K562 (cell line): ENCODE measurements around the gene UBE2V1. TPM values are rescaled to one million over a fixed set of nuclear protein-coding genes. Genes with fewer than 3 reads are reported as not detected.

ENCODE experiments used
- CAMTA2 ChIP-seq: fragments of 250-450 bp; sonication (Bioruptor Pico); conservative IDR thresholded peaks from 2 replicates; pipeline ENCODE4 v1.5.1; 2022
- CCAR2 ChIP-seq: fragments of 200-400 bp; formaldehyde crosslinking; IDR thresholded peaks from 2 replicates; pipeline ENCODE4 v1.6.1; 2017; ENCODE audit warnings: mild to moderate bottlenecking, low read depth, low read length
- CSDE1 ChIP-seq, 2 experiments: fragments of 450-650 bp; IDR thresholded peaks; 2 replicates each; pipeline ENCODE4 v1.6.1; 2016; ENCODE audit warnings: mild to moderate bottlenecking in 1 of 2
- HMG20A ChIP-seq: fragments of 450-650 bp; formaldehyde crosslinking; conservative IDR thresholded peaks from 2 replicates; pipeline ENCODE4 v1.4.0; 2020; ENCODE audit warnings: mild to moderate bottlenecking, mixed read lengths
- HNRNPLL ChIP-seq: fragments of 200-400 bp; formaldehyde crosslinking; IDR thresholded peaks from 2 replicates; pipeline ENCODE4 v1.6.1; 2017; ENCODE audit warnings: low read length, low read depth, mild to moderate bottlenecking; ENCODE audit not compliant: poor library complexity, severe bottlenecking
- NCOA2 ChIP-seq, 2 experiments: fragments of 450-650 bp; IDR thresholded peaks; 2 replicates each; pipeline ENCODE4 v1.6.1; 2018; ENCODE audit warnings: mild to moderate bottlenecking in 2 of 2, moderate library complexity in 1 of 2; ENCODE audit not compliant: partially characterized antibody in 2 of 2
- PHF20 ChIP-seq: fragments of 450-650 bp; IDR thresholded peaks from 2 replicates; pipeline ENCODE4 v1.6.1; 2018; ENCODE audit not compliant: partially characterized antibody
- POLR3G ChIP-seq: IDR thresholded peaks from 2 replicates; pipeline ENCODE4 v1.6.1; 2011; ENCODE audit not compliant: insufficient read length, insufficient replicate concordance; ENCODE audit errors: extremely low read depth
- SMAD2 ChIP-seq: fragments of 150-350 bp; IDR thresholded peaks from 2 replicates; pipeline ENCODE4 v1.6.1; 2014; ENCODE audit warnings: low read depth, mild to moderate bottlenecking, low read length
- SMARCA4 ChIP-seq: fragments of 450-650 bp; IDR thresholded peaks from 2 replicates; pipeline ENCODE4 v1.6.1; 2016
- SMARCA5 ChIP-seq: fragments of 450-650 bp; IDR thresholded peaks from 2 replicates; pipeline ENCODE4 v1.6.1; 2016
- TBL1XR1 ChIP-seq, 2 experiments: IDR thresholded peaks; 2 replicates each; pipeline ENCODE4 v1.6.1; 2012; ENCODE audit warnings: improper control_type of control experiment in 2 of 2, low read length in 2 of 2, mild to moderate bottlenecking in 1 of 2
- TCF7 ChIP-seq: sonication (generic); IDR thresholded peaks from 2 replicates; pipeline ENCODE4 v1.6.1; 2016; ENCODE audit warnings: antibody characterized with exemption, borderline replicate concordance
- ZFP1 ChIP-seq: fragments of 450-650 bp; formaldehyde crosslinking; IDR thresholded peaks from 2 replicates; pipeline ENCODE4 v1.4.0; 2020; ENCODE audit warnings: mild to moderate bottlenecking, mixed read lengths
- ZFP30 ChIP-seq: fragments of 250-450 bp; sonication (Bioruptor Pico); IDR thresholded peaks from 2 replicates; pipeline ENCODE4 v1.8.0; 2022; ENCODE audit warnings: moderate library complexity, mild to moderate bottlenecking, inconsistent platforms, borderline replicate concordance
- ZNF217 ChIP-seq: sonication (generic); formaldehyde crosslinking; IDR thresholded peaks from 2 replicates; pipeline ENCODE4 v1.8.0; 2022; ENCODE audit warnings: mild to moderate bottlenecking, missing genetic modification reagents
- ZNF436 ChIP-seq: fragments of 250-450, 450-650 bp; sonication (Bioruptor Pico); formaldehyde crosslinking; IDR thresholded peaks from 2 replicates; pipeline ENCODE4 v1.7.0; 2020; ENCODE audit warnings: mild to moderate bottlenecking
- ZSCAN29 ChIP-seq: fragments of 450-650 bp; IDR thresholded peaks from 2 replicates; pipeline ENCODE4 v1.6.1; 2017
- polyA plus RNA-seq, 8 experiments: library from polyadenylated mRNA; depleted of rRNA in 4 of 8; stranded (reverse) in 5 of 8; unstranded in 3 of 8; fragments of >200 nt; fragmentation: Nextera tagmentation in 2 of 8; fragmentation: Illumina TruSeq in 1 of 8; extraction: Ambion mirVana in 2 of 8; extraction: Trizol in 1 of 8; gene quantifications; 2 replicates each; pipeline versions ENCODE4 v1.2.1 to v1.2.3, GENCODE V29; 2011 to 2014; ENCODE audit warnings: inconsistent platforms in 1 of 8, missing spikeins in 1 of 8
- total RNA-seq, 7 experiments: library from RNA; depleted of rRNA in 6 of 7; stranded (reverse); fragments of >200 nt in 6 of 7; fragmentation: Illumina TruSeq in 2 of 7; extraction: Trizol in 2 of 7; gene quantifications; 2 replicates each; pipeline versions ENCODE4 v1.2.1 to v1.2.3, GENCODE V29; 2011 to 2021; ENCODE audit warnings: low replicate concordance in 1 of 7
- TF ChIP-seq, protein P1 (sequence below): fragments of 250-450 bp; sonication (Bioruptor Pico); IDR thresholded peaks from 2 replicates; pipeline ENCODE4 v1.8.0; 2022; ENCODE audit warnings: inconsistent platforms, mild to moderate bottlenecking, moderate library complexity, borderline replicate concordance
- TF ChIP-seq, protein P2 (sequence below): fragments of 200-800 bp; sonication (Bioruptor generic); IDR thresholded peaks from 2 replicates; pipeline ENCODE4 v1.6.1; 2017; ENCODE audit warnings: missing genetic modification characterization, missing compliant biosample characterization
- TF ChIP-seq, protein P3 (sequence below): fragments of 450-650 bp; conservative IDR thresholded peaks from 2 replicates; pipeline ENCODE4 v1.6.1; 2016; ENCODE audit warnings: missing genetic modification characterization, low read depth, mild to moderate bottlenecking, missing compliant biosample characterization, moderate library complexity

Gene UBE2V1
- total and polyA plus RNA-seq, 9 of the 15 experiments (the other 6 are each of a cell fraction or from before 2014, with no cell fraction given): 93.0 to 357 (median 119) TPM

DNA sequence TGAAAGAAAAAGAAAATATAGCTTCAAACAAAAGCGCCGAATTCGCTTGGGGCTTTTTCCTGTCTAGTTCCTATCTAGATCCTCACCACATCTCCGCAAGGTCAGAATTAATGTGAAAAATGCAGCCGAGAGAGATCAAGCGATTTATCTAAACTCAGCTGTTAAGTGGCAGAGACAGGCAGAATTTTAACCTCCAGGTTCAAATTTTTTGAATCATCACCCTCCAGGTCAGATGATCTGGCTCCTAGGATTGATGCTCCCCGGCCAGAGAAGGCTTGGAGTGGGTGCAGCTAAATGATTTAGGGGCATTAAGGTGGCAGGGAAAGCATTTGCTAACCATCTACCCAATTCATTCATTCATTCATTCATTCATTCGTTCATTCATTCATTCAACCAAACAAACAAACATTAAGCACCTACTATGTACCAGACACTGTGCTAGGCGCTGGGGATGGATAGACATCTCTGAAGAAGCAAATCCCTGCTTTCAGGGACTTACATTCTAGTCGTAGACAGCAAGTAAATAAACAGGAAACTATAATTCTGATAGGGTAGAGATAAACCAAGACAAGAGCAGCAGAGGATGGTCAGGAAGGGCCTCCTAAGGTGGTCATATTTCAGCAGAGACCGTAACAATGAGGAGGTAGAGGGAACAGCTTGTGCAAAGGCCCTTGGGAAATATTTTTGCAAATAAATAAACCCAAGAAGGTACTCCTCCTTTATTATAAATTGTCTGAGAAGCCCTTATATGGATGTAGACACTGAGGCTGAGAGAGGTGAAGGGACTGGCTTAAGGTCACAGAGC lies 672 bp upstream of the UBE2V1 start (continued):
- TF ChIP-seq, protein P1, sequence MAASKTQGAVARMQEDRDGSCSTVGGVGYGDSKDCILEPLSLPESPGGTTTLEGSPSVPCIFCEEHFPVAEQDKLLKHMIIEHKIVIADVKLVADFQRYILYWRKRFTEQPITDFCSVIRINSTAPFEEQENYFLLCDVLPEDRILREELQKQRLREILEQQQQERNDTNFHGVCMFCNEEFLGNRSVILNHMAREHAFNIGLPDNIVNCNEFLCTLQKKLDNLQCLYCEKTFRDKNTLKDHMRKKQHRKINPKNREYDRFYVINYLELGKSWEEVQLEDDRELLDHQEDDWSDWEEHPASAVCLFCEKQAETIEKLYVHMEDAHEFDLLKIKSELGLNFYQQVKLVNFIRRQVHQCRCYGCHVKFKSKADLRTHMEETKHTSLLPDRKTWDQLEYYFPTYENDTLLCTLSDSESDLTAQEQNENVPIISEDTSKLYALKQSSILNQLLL: no peak
- 0 out of 2 replicates have a peak, but pooled peaks have one; percentile 29 for TF ChIP-seq SMARCA4
- TF ChIP-seq ZSCAN29: 0 out of 2 replicates have a peak, but pooled peaks have one; percentile 31
- no peak for TF ChIP-seq CCAR2
- TF ChIP-seq CSDE1 (IDR thresholded peaks at IDR 0.05): no peak
- no peak for TF ChIP-seq ZFP1 (CRISPR knock-in tag)
- no peak for TF ChIP-seq NCOA2 (IDR thresholded peaks at IDR 0.05; ENCODE audit: partially characterized antibody in 2 of 2)
- TF ChIP-seq, protein P2, sequence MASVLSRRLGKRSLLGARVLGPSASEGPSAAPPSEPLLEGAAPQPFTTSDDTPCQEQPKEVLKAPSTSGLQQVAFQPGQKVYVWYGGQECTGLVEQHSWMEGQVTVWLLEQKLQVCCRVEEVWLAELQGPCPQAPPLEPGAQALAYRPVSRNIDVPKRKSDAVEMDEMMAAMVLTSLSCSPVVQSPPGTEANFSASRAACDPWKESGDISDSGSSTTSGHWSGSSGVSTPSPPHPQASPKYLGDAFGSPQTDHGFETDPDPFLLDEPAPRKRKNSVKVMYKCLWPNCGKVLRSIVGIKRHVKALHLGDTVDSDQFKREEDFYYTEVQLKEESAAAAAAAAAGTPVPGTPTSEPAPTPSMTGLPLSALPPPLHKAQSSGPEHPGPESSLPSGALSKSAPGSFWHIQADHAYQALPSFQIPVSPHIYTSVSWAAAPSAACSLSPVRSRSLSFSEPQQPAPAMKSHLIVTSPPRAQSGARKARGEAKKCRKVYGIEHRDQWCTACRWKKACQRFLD (CRISPR knock-in tag): no peak
- no peak for TF ChIP-seq TCF7
- TF ChIP-seq SMAD2: no peak
- no peak for TF ChIP-seq TBL1XR1 (IDR thresholded peaks at IDR 0.05; ENCODE audit: low read length in 2 of 2)
- TF ChIP-seq ZNF436 (CRISPR knock-in tag): no peak
- TF ChIP-seq ZNF217 (CRISPR knock-in tag): no peak
- TF ChIP-seq POLR3G: no peak
- TF ChIP-seq ZFP30: no peak
- TF ChIP-seq HMG20A (CRISPR knock-in tag): no peak
- TF ChIP-seq CAMTA2 (CRISPR knock-in tag): no peak
- no peak for TF ChIP-seq HNRNPLL
- TF ChIP-seq, protein P3, sequence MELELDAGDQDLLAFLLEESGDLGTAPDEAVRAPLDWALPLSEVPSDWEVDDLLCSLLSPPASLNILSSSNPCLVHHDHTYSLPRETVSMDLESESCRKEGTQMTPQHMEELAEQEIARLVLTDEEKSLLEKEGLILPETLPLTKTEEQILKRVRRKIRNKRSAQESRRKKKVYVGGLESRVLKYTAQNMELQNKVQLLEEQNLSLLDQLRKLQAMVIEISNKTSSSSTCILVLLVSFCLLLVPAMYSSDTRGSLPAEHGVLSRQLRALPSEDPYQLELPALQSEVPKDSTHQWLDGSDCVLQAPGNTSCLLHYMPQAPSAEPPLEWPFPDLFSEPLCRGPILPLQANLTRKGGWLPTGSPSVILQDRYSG (tag): 0 out of 2 replicates have a peak, but pooled peaks have one; percentile 20
- peak; percentile 71 for TF ChIP-seq SMARCA5
- peak; percentile 31 for TF ChIP-seq PHF20
